A549 treated with AZD9567 at 1 μM for 4 hours (cell line): ENCODE data around the gene SPRR2E. TPM values are rescaled to one million over a fixed set of nuclear protein-coding genes. Genes with fewer than 3 reads are reported as not detected.

Experiments used
- total RNA-seq: library from RNA; stranded (reverse); fragments of 200-300 nt; extraction: Qiagen RNA extraction; gene quantifications from 5 replicates; pipeline ENCODE4 v1.2.3, GENCODE V29; 2022; ENCODE audit not compliant: insufficient read depth

SPRR2E gene
- not detected in 5 replicates for total RNA-seq

DNA sequence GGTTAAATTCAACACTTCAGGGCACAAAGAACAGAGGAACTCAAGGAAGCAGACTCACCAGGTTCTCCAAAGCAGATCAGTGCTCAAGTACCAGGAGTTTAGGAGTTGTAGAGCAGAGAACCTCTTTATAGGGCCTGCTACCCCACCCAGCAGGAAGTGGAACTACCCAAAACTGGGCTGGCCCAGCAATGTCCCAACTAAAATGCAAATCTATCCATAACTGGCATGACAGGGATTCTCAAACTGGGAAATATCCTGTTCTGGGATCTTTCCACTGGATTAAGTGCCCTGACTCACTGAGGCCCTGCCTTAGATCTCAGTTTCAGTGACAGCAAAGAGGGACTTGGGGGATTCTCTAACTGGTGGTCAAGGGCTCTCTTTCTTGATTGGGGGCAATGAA lies at the start of gene SPRR2E:
Gene SPRR2E, minus strand, starts transcription at position 101 of the 400 bp plus-strand sequence. CDS start 775 bp downstream, outside the sequence.

DNA sequence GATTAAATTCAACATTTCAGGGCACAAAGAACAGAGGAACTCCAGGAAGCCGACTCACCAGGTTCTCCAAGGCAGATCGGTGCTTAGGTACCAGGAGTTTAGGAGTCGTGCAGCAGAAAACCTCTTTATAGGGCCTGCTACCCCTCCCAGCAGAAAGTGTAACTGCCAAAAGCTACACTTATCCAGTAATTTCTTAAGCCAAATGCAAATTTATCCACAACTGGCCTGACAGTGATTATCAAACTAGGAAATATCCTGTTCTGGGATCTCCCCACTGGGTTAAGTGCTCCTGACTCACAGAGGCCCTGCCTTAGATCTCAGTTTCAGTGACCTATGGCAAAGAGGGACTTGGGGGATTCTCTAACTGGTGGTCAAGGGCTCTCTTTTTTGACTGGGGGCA lies 19.1 kb upstream of the SPRR2E start, which contains the start of gene SPRR2F:
Gene SPRR2F, minus strand, starts transcription at position 101 of the 400 bp plus-strand sequence. CDS start 783 bp downstream, outside the sequence.

GRCh38 chr1:153071511-153071910 lies 22.8 kb downstream of the SPRR2E start, which contains the start of gene SPRR2B:
Gene SPRR2B, minus strand, starts transcription at chr1:153071611. Its CDS starts 772 bp downstream, at chr1:153070839.

GRCh38 chr1:153057375-153057774 lies 37.0 kb downstream of the SPRR2E start, which contains the start of gene SPRR2A:
Gene SPRR2A, minus strand, starts transcription at chr1:153057512. Its CDS starts 777 bp downstream, at chr1:153056735.

Other genes with a start within 250 kb of the SPRR2E start
- gene LCE7A, start 234.5 kb downstream of the SPRR2E start, total RNA-seq = not detected in 5 replicates
- not detected in 5 replicates for gene SMCP, start 216.2 kb downstream of the SPRR2E start, total RNA-seq
- 0.05 to 0.09 TPM (median 0.08 TPM) in 4 of 5 replicates, not detected in the other for gene IVL, start 186.0 kb downstream of the SPRR2E start, total RNA-seq
- gene SPRR5, start 147.3 kb downstream of the SPRR2E start, total RNA-seq = not detected in 5 replicates
- gene SPRR4, start 123.9 kb downstream of the SPRR2E start, total RNA-seq = not detected in 5 replicates
- not detected in 5 replicates for gene SPRR1A, start 110.4 kb downstream of the SPRR2E start, total RNA-seq
- gene SPRR3, start 92.8 kb downstream of the SPRR2E start, total RNA-seq = not detected in 5 replicates
- not detected in 5 replicates for gene SPRR1B, start 63.3 kb downstream of the SPRR2E start, total RNA-seq
- gene SPRR2D, start 53.4 kb downstream of the SPRR2E start, total RNA-seq = not detected in 5 replicates
- gene SPRR2A, start 37.0 kb downstream of the SPRR2E start, total RNA-seq = not detected in 5 replicates
- gene SPRR2B, start 22.9 kb downstream of the SPRR2E start, total RNA-seq = not detected in 5 replicates
- not detected in 5 replicates for gene SPRR2F, start 19.0 kb upstream of the SPRR2E start, total RNA-seq
- not detected in 5 replicates for gene SPRR2G, start 56.4 kb upstream of the SPRR2E start, total RNA-seq
- gene LELP1, start 108.9 kb upstream of the SPRR2E start, total RNA-seq = not detected in 5 replicates
- 0.08 TPM in 1 of 5 replicates, not detected in the others for gene PRR9, start 123.1 kb upstream of the SPRR2E start, total RNA-seq
- not detected in 5 replicates for gene LORICRIN, start 165.2 kb upstream of the SPRR2E start, total RNA-seq
- not detected in 5 replicates for gene PGLYRP3, start 218.4 kb upstream of the SPRR2E start, total RNA-seq